CD4-positive, alpha-beta T cell treated with Interleukin-21 for 1 hour (primary cell): ENCODE measurements around the gene SLC4A8.

Source experiments
- DNase-seq: peaks from one replicate; pipeline ENCODE4 v3.0.0-alpha.2; 2020

SLC4A8 gene

GRCh38 chr12:51424662-51425539 lies at the start of gene SLC4A8:
Gene SLC4A8 (plus strand): TSS chr12:51424831. CDS start chr12:51424988, 157 bp downstream.
- peak; percentile 85 for DNase-seq

- no peak for DNase-seq
Observed at GRCh38 chr12:51374856-51375255, 49.8 kb upstream of the SLC4A8 start.

- no peak for DNase-seq
Observed at GRCh38 chr12:51377099-51377984, 47.3 kb upstream of the SLC4A8 start.

DNA sequence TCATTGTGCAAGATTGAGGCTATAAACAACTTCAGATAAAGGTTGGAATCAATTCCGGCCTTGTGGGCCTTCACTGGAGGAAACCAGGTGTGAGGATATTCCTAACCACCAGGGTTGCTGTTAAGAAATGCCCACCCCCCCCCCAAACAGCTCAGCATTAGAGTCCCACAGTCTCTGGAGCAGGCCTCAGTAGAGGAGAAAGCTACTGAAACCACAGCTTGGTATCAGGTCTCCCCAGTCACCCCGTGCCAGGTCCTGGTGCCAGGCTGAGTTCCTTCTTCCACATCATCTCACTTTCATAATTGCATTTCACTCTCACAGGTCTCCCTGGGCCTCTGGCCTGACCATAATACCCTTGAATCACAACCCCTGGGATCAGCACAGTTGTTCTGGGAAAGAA lies 45.9 kb upstream of the SLC4A8 start:
- no peak for DNase-seq

- no peak for DNase-seq
Observed at GRCh38 chr12:51379571-51379970, 45.1 kb upstream of the SLC4A8 start.

DNA sequence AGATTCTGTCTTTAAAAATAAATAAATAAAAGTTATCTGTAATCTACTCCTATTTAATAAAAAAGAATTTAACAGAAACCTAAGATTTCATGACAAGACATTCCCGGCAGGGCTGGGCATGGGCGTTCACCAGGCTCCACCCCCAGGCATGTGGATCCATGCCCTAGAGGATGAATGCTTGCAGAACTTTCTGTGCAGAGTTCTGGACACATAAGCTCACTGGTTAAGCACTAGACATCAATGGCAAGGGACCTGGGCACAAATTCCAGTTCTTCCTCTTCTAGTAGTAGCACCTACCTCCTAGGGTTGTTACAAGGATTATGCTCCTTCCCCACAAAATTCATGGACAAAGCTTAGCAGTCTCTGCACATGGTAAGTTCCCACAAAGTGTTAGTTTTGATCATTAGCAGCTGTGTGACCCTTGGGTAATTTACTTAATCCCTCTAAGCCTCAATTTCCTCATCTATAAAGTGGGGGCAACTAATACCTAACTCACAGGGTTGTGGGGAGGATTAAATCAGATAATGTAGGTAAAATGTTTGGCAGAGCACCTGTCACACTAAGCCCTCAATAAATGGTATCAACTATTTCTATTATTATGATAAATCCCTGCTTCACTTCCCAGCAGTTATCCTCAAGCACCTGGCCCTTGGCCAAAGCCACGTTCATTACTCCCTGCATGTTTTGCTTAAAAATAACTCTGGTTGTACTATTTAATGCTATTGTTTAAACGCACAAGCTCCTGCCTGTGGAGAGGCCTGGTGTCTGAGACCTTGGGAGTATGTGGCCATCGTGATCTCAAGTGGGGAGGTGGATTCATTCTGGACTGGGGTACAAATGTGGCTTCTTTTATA lies 43.2 kb upstream of the SLC4A8 start:
- DNase-seq: no peak

GRCh38 chr12:51382173-51382572 lies 42.5 kb upstream of the SLC4A8 start:
- DNase-seq: no peak

- no peak for DNase-seq
Observed at GRCh38 chr12:51383269-51383905, 41.2 kb upstream of the SLC4A8 start.

DNA sequence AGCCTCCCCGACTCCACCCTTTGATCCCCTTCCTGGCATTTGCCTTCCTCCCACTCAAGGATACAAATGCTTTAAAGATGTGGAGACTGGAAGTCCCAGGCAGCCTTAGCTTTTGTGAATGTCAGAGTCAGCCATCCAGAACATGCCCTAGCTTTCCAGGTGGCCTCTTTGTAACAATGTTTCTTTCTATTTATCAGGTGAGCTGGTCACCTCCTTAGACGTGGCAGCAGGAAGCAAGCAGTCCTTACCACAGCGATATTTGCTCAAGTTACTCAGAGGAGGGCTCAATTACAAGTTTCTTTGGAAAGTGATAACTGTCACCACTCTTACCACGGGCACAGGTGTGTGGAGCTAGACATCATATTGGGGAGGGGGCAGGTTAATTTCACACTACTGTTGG lies 38.3 kb upstream of the SLC4A8 start:
- no peak for DNase-seq

GRCh38 chr12:51388069-51388799 lies 36.4 kb upstream of the SLC4A8 start:
- no peak for DNase-seq

- no peak for DNase-seq
Observed at GRCh38 chr12:51388846-51389245, 35.8 kb upstream of the SLC4A8 start.

GRCh38 chr12:51389302-51389999 lies 35.2 kb upstream of the SLC4A8 start:
- no peak for DNase-seq

DNA sequence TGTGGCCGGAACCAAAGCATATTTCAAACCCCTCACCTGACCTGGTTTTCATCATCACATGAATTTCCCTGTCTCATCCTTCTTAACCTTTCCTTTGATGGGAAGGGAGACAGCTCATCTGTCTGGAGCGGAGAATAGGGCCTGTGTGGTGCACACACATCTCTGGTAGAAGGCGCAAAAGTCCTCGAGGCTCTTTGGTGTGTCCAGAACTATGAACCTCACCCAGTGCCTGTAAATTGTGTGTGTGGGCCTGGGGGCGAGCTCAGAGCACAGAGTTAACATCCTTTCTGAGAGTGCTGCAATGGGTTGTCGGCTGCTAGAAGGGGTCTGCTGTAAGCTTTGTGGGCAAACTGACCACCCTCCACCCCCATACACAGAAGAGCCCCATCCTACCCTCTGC lies 34.2 kb upstream of the SLC4A8 start:
- no peak for DNase-seq

DNA sequence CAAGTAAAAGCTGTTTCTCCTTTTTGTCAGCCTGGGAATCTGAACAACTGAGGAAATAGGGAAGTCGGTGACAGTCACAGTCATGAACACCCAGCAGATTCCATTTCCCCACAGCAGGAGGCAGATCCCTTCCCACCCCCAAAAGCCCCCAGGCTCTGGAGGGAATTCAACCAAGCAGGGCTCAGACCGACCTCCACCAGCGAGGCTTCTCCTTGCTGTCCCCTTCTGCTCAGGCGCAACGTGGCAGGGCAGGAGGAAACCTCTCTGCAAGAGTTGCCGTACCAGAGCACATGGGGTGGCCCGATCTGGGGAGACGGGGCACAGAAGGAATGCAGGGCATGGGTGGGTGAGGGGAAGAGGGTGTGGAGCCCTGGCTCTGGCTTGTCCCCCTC lies 33.7 kb upstream of the SLC4A8 start:
- DNase-seq: no peak

DNA sequence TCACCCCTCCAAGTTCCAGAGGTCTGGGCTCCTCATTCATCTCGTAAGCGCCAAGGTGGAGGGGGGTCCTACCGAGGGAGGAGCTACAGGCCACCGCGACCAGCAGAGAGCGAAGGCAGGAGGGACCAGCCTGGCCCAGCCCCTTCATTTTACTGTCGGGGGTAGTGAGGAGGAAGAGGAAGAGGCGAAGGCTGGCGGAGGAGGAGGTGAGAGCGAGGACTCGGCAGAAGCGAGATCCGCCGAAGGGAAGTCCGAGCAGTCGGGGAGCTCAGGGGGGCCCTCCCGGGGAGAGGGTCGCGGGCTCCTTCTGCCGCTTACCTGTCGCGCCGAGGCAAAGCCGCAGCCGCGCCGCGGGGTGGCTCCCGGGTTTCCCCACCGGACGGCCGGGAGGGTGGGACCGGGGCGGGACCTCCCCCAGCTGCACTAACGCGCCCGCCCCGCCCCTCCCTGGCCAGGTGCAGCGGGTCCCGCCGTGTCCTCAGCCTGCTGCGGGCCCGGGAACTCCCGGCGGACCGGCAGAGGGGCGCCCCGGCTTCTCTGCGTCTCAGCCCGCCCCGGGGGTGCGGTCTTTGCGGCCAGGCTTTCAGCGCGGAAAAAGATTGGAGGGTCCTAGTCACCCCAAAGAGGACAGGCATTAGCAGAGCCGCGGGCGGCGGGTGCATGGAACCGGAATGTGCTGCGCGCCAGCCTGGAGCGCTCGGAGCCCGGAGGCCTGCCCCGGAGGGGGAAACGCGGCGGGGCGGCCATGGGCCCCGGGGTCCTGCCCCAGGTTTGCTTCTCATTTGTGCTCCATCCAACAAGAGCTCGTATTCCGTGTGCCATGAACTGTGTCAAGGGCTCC lies 33.1 kb upstream of the SLC4A8 start, which contains the start of gene GALNT6:
GALNT6 (minus strand) TSS at position 124 of the 841 bp plus-strand sequence. CDS start 11,625 bp downstream, outside the sequence.
- peak; percentile 81 for DNase-seq

DNA sequence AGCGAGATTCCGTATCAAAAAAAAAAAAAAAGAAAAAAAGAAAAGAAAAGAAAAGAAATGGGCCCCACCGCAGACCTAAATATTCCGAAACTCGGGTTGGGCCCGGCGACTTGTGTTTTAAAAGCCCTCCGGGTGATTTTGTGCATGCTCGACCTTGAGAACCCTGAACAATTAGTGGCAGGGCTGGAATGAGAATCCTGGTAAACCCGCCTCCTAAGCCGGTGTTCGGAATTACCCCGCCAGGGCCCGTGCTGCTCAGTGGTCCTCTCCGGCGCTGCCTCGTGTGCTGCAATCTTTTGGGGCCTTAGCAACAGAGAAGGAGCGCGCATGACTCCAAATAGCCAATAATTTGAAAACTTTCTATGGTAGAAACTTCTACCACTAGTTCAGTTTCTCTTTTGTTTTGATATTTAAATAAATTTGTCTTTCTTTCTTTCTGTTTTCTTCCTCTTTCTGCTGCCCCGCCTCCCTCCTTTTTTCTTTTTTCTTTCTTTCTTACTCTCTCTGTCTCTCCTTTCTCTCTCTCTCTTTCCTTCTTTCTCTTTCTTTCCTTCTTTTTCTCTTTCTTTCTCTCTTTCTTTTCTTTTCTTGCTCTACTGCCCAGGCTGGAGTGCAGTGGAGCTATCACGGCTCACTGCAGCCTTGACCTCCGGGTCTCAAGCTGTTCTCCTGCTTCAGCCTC lies 31.9 kb upstream of the SLC4A8 start:
- DNase-seq: peak; percentile 36

DNA sequence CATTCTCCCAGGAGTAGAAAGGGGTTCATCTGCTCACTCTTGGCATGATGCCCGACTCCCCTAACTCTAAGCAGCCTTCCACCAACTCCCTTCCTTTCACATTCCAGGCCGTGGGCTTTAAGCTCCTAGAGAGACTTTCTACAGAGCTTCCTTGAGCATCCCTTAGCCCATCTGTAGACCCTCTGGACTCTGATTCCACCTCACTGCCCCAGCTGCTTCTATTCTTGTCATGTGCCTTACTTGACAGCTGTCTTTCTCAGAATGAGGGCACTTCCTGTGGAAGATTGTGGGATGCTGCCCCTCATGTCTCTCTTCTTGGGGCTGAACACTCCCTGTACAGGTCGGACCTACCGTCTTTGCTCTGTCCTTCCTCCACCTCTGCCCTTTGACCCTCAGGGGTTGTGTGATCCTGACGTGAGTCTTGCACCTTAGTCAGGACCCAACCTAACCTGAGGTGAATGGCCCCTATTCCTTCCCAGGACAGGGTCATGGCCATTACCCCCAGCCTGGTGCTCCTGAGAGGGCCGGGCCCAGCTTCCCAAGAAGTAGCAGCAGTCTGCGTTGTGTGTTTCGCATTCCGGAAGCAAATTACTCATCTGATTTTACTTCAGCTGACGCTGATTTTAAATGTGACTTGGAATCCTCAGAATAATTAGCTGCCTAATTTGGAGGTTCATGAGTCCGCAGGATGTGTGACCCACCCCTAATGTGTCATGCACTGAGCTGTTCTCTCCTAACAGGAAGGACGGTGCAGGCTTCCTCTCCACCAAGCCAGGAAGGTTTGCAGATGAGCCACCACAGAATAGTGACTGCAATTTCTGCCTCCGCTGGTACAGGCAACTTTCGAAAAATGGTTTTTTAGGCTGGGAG lies 30.7 kb upstream of the SLC4A8 start:
- peak; percentile 61 for DNase-seq
